Amygdala (tissue), 56 donors: ENCODE results near the gene RAB8A.
A peak's percentile ranks its signal among the peaks of the same experiment; 100 is the strongest.
"Not testable (repeated sequence)": the region's sequence is repeated elsewhere in the genome, so short reads cannot be mapped to it uniquely, and the experiment has no call there.

Experiments
- DNase-seq, 56 donors: peaks; one replicate each; lab custom pipeline; 2025; lab: John Stamatoyannopoulos, UW

RAB8A gene

GRCh38 chr19:16077984-16078758, 33.5 kb upstream of the RAB8A start:
- DNase-seq: peak in 2 of 56 donors; percentile 12 to 21

DNA sequence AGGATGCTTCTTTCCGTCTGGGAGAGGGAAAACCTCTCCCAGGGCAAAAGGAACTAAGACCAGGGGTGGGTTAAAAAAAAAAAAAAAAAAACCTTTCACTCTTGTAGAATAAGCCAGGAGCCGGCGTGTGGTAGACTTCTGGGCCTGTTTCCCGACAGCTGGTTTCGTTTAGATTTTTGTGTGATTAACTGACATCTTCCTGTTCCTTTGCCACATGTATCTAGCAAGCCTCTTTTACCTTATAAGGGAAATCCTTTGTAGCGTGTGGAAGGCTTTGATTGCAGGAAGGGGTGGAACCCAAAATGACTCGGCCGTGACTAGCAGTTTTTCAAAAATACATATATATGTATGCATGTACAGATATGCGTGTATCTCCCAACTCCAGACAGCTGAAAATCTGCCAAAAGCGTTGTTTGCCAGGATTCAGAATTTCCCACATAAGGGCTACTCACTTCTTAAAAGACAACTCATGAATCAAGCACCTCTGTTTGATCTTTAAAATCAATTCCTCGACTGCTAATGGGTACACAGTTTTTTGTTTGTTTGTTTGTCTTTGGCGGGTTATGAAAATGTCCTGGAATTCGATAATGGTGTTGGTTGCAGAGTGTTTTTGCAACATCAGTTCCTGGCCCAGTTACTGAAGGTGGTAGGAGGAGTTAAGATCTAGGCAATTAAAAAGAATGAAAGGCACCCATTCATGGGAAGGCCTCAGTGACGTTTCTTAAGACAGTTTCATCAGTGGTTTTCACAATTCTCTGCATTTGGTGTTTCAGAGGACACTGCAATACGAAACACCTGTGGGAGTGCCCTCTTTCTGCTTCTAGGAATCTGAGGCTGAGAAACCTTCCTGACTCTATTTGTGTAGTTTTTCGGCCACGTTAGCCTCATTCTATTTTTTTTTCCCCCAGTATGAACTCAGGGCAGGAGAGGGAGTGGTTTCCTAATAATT, 32.7 kb upstream of the RAB8A start:
- DNase-seq: peak in 18 of 56 donors; percentile 8 to 67 (median 30)

GRCh38 chr19:16084067-16084685, 27.5 kb upstream of the RAB8A start:
- DNase-seq: no peak

- no peak for DNase-seq
Observed at GRCh38 chr19:16085115-16085514, 26.6 kb upstream of the RAB8A start.

GRCh38 chr19:16087404-16087803, 24.3 kb upstream of the RAB8A start:
- DNase-seq: not testable (repeated sequence)

- no peak for DNase-seq
Observed at GRCh38 chr19:16087940-16088339, 23.7 kb upstream of the RAB8A start.

DNA sequence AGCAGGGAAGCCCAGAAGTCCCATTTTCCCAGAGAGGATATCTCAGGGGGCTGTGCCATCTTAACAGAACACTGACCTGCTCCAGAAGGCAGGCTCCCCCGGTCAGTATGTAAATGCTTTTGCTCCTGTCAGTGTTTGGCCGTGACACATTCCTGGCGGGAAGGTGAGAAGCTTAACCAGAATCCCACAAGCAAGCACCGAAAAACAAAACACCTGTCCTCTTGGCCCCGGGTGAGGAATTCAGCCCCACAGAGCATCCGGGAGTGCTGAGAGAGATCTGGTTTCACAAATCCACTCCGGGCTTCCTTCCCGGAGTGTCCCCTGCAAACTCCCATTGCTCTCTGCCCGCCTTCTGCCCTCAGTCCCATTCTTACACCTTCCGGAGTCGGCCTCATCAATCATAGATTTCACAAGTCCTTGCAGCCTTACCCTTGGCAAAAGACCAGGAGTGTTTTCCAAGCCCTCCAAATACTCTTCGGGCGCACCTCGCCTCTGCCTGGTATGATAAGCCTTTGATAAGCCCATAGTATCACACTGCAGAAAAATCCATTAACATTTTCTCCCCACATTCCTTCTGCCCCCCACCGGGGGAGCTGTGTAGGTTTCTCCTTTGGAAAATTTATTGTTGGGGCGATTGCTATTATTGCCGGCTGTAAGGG, 23.2 kb upstream of the RAB8A start:
- no peak for DNase-seq

DNA sequence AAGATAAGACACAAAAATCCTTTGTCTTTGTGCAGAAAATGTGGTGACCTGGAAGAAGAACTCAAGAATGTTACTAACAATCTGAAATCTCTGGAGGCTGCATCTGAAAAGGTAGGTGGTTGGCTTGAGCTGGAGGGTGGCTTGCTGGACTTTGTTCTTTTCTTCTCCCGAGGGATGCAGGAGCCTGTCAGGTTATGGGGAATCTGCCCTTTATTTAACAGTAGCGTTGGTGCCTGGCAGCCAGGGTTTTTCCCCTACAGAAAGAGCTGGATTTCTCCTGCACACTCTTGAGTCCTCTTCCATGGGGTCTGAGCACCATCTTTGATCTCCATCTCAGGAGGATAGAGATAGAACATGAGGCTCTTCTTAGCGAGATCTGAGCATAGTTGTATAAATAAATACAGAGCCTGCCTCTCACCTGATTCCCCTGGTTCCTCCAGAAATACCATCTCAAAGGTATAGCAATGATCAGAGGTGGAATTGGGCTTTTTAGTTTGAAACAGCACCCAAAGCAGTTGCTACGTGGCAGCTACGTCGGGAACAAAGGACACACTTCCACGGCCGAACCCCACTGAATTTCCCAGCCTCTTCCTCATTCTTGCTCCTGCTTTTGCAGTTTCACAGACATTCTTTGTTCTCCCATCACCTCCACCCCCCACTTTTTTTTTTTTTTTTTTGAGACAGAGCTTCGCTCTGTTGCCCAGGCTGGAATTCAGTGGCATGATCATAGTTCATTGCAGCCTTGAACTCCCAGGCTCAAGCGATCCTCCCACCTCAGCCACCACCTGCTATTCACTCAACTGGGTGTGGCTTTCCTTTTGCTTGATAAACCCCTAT, 22.5 kb upstream of the RAB8A start:
- DNase-seq: no peak

DNA sequence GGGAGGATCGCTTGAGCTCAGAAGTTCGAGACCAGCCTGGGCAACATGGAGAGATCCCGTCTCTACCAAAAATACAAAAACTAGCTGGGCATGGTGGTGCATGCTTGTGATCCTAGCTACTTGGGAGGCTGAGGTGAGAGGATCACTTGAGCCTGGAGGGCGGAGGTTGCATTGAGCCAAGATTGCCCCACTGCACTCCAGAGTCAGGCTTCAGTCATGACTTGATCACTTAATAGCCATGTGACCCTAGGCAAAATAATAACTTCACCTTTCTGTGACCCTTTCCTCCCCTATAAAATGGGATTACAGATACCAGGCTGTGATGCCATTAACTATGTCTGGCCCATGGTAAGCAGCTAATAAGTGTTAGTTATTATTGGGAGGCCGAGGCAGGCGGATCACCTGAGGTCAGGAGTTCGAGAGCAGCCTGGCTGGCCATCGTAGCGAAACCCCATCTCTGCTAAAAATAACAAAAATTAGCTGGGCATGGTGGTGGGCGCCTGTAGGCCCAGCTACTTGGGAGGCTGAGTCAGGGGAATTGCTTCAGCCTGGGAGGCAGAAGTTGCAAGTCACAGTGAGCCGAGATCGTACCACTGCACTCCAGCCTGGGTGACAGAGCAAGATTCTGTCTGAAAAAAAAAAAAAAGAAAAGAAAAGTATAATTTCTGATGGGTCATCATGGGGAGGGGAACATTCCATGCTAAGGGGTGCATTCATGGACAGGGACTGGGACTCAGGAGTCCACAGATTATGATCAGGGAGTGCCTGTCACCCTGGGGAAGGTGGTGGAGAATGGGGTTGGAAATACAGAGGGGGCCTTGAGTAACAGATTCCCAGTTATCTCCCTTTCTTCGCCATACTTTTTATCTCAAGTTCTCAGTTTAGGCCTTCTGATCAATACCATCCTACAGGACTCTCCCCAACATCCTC, 19.9 kb upstream of the RAB8A start:
- DNase-seq: no peak

DNA sequence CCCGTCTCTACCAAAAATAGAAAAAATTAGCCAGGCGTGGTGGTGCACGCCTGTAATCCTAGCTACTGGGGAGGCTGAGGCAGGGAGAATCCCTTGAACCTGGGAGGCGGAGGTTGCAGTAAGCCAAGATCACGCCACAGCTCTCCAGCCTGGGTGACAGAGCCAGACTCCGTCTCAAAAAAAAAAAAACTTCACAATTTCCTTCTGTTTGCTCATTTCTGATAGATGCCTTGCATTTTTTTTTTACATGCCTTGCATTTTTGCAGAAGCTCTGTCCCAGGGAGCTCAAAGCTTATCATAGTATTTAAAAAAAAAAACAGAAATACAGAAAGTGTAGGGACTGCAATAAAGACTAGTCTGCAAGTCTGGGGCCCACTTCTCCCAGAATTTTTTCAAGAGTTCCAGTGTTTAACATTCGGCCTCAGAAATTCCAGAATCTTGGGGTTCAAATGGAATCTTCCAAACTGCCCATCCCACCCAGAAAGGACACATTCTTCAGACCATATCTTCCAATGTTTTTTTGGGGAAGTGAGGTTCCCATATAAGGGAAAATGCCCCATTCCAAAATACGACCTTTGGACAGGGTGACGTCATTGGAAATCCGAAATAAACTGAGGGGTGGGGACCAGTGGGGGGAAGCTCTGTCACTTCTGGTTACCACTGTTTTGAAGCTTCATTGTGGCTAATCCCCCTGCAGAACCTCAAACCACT, 17.2 kb upstream of the RAB8A start:
- no peak for DNase-seq

GRCh38 chr19:16095071-16095571, 16.6 kb upstream of the RAB8A start:
- no peak for DNase-seq

- no peak for DNase-seq
Observed at GRCh38 chr19:16096280-16096855, 15.3 kb upstream of the RAB8A start.

GRCh38 chr19:16098416-16098768, 13.3 kb upstream of the RAB8A start:
- DNase-seq: no peak

- no peak for DNase-seq
Observed at GRCh38 chr19:16098821-16099220, 12.9 kb upstream of the RAB8A start.

GRCh38 chr19:16099314-16099965, 12.2 kb upstream of the RAB8A start:
- not testable (repeated sequence) for DNase-seq

- no peak for DNase-seq
Observed at GRCh38 chr19:16100524-16100923, 11.2 kb upstream of the RAB8A start.

- DNase-seq: no peak
Observed at GRCh38 chr19:16104722-16105121, 7.0 kb upstream of the RAB8A start.
